M059J (cell line): ENCODE measurements around the gene TBC1D22A. TPM values are rescaled to one million over a fixed set of nuclear protein-coding genes. Genes with fewer than 3 reads are reported as not detected.
"Not testable (repeated sequence)": the region's sequence is repeated elsewhere in the genome, so short reads cannot be mapped to it uniquely, and the experiment has no call there.

ENCODE experiments used
- DNase-seq: peaks from one replicate; pipeline ENCODE4 v3.0.0-alpha.2; 2012; ENCODE audit warnings: low read depth
- total RNA-seq: library from RNA; depleted of rRNA; stranded (reverse); fragments of >200 nt; shearing (Covaris generic); gene quantifications from 2 replicates; pipeline ENCODE4 v1.2.3, GENCODE V29; 2014; rRNA removed

Gene TBC1D22A, protein sequence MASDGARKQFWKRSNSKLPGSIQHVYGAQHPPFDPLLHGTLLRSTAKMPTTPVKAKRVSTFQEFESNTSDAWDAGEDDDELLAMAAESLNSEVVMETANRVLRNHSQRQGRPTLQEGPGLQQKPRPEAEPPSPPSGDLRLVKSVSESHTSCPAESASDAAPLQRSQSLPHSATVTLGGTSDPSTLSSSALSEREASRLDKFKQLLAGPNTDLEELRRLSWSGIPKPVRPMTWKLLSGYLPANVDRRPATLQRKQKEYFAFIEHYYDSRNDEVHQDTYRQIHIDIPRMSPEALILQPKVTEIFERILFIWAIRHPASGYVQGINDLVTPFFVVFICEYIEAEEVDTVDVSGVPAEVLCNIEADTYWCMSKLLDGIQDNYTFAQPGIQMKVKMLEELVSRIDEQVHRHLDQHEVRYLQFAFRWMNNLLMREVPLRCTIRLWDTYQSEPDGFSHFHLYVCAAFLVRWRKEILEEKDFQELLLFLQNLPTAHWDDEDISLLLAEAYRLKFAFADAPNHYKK
- total RNA-seq = 6.8 and 7.3 TPM in 2 replicates

DNA sequence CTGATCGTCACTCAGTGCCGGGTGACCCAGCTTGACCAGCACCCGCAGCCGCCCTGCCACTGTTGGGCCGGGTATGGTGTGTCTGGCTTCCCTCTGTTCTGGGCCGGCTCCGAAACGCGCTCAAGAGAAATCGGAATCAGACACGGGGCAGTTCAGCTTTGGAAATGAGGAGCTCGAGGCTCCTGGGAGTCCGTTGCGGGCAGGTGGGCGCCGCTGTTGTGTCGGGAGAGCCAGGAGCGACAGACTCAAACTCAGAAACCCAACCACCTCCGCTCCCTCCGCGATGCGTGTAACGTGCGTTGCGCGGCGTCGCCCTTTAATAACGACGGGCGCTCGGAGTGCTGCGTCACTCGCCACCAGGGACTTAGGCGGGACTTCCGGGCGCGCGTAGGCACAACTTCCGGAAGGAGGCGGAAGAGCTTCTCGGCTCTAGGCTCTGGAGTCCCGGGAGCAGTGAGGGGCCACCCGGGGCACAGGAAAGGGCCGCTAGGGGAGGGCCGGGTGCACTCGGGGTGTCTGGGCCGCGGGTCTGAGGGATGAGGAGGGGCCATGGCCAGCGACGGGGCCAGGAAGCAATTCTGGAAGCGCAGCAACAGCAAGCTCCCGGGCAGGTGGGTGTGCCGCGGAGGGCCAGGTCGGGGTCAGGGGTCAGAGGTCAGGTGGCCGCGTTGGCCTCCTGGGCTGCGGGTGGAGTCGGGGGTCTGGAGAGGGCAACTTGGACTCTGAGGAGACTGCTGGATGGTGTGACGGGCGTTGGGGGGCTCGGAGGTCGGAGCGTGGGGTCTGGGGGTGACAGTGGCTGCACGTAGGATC is at the start of gene TBC1D22A:
TBC1D22A (plus strand) TSS at position 413 of the 813 bp plus-strand sequence; CDS start at position 550, 137 bp downstream.
- peak; percentile 87 for DNase-seq

DNA sequence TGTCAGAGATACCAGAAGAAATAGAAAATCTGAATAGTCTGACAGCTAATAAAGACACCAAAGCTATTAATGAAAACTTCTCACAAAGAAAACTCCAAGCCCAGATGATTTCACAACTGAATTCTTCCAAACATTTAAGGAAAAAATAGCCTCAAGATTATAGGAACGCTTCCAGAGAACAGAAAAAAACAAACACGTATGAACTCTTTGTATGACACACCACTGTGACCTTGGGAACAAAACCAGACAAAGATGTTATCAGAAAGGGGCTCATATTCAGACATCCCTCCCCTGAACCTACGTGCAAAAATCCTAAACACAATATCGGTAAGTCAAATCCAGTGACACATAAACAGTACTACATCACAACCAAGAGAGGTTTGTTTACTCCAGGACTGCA is 47.9 kb upstream of the TBC1D22A start:
- DNase-seq = peak; percentile 19

DNA sequence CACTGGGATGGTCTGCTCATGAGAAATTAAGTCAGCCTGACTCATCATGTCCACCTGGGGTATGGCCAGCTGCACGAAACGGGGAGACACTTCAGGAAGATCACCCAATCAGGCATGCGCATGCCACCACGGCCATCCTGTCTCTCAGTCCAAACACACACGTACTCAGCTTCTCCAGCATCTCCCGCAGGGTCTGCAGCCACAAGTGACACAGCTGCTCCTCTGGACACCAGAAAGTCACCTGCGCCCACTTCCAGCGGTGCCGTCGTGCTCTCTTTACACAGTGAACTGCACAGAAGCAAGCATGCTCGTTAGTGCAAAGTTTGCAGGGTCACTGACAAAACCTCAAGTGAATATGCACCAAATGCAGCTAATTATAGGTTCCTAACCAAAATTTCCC is 42.5 kb upstream of the TBC1D22A start:
- no peak for DNase-seq

DNA sequence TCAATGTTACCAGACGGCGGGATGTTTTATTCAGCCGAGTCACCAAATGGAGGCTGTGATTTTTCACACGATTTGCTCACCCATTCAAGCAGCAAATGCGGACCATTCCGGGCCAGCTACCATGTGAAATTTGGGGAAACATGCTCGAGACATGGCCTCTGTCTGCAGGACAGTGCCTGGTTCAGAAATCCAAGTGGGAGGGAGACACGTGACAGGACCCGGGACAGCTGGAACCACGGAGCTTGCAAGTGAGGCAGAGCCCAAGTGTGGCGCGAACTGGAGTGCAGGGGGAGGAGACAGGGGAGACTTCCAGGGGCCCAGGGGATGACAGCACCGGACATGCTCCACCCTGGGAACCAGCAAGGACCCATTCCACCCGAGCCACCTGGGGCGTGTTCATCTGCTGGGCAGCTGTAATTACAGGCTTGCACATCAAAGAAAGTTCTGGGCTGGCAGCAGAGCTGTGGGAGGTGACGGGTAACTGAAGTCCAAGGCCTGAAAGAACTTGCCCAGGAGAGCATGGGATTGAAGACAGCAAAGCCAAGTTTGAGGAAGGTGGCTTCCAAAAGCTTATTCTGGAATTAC is 40.9 kb upstream of the TBC1D22A start:
- no peak for DNase-seq

DNA sequence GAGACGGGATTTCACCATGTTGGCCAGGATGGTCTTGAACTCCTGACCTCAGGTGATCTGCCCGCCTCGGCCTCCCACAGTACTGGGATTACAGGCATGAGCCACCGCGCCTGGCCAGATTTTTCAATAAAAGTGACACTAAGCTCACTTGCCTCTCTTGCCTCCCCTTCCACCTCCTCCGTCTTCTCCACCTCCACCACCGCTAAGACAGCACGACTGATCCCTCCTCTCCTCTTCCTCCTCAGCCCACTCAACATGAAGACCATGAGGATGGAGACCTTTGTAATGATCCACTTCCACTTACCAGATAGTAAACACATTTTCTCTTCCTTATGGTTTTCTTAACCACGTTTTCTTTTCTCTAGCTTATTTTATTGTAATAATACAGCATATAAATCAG is 38.6 kb upstream of the TBC1D22A start:
- DNase-seq = no peak

DNA sequence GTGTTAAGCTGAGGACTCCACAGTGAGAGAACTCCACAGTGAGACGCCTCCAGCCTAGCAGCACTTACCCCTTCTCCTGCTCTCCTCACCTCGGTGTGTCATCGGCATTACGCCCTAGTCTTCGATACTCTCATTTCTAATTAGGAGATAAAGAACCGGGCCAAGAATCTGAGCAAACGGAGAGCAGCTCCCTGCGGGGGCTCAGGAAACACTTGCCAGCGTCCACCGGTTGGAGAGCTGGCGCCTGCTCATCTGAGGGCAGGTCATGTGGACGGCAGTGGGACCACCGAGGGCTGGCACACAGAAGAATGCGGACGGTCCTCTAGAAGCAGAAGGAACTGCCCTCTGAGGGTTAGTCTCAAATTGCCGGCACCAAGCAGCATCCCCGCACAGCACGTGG is 37.4 kb upstream of the TBC1D22A start:
- DNase-seq = no peak

DNA sequence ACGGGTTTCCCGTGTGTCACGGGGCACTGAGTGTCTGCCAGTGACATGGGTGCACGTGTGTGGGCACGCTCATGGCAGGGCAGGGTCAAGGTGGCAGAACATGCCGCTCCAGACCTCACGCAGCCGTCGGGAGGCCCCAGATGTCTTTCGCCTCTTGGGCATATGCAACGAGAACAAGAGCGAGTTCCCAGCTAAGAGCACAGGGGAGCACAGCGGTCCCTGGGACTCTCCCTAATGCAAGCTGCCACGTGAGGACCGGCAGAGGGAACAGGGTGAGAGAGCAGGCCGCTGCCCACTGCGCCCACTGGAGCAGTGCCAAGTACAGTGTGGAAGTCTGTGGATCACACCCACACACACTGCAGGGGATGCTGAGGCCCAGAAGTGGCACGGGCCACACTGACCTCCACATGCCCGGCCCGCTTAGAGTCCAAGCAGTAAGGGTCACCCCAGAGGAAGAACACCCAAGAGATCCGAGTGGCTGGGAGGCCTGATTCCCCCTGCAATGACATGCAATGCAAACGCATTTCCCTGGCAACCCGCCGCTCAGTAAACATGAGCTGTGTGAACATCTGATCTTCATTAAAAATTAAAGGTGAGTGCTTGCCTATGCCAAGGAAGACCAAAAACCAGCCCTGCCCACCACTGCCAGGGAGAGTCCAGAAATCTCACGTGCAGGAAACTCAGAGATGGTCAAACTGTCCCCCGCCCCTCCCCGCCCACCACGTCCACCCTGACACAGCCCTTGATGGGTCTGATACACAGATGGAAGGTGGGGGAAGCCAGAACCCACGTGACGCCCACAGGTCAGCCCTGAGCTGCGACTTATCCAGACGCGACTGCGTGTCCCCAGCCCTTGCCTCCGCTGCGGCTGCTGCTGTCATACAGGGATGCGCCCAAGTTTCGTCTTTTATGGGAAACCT is 36.1 kb upstream of the TBC1D22A start:
- no peak for DNase-seq

DNA sequence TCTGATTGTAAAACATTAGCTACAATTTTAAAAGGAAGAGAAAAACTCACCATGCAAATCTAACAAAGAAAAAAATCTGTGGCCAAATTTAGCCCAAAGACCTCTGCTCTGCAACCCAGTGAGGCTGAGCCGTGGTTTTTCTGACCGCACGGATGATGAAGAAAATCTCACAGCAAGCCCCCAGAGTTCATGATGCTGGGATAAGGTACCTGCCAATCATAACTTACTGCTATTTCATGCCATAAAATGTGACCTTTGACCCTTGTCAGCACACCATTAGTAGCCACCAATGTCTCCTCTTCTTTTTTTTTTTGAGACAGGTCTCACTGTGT is 35.5 kb upstream of the TBC1D22A start:
- no peak for DNase-seq

DNA sequence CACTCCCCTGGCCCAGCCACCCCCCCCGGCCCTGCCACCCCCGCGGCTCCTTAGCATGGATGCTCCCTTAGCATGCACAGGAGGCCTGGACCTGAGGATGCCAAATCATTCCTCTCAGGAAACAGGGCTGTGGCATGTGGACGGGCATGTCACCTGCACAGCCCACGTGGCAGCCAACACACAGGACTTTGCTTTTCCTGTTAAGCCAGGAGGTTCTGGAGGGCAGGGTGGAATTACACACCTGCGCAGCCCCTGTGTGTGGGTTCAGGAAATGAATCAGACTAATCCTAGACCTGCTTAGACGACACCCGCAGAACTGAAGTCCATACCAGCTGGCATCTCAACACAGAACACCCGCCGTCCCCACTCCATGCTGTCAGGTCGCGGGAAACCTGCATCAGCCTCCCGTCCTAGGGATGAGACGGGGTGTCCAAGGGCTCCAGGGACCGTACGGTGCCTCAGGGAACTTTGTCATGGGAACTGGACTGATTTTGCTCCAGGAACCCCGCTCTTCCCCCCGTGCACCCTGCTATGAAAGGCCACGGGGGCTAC is 34.6 kb upstream of the TBC1D22A start:
- DNase-seq = no peak

DNA sequence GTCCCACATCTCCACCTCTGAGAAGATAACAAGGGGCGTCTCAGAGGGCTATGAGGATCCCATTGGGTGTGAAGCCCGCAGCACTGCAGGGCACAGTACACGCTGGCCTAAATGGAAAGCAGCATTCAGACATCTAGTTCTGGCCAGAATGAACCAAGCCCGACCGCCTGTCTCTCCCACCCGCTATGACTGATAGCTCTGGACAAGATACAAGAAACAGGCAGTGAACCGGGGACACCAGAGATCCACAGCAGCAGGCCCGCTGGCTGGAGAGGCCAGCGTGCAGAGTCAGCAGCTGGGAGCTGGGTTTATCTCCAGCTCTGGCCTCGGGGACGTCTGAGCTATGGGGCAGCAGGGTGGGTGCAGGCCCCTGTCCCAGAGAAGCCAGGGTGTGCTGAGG is 34.0 kb upstream of the TBC1D22A start:
- no peak for DNase-seq

DNA sequence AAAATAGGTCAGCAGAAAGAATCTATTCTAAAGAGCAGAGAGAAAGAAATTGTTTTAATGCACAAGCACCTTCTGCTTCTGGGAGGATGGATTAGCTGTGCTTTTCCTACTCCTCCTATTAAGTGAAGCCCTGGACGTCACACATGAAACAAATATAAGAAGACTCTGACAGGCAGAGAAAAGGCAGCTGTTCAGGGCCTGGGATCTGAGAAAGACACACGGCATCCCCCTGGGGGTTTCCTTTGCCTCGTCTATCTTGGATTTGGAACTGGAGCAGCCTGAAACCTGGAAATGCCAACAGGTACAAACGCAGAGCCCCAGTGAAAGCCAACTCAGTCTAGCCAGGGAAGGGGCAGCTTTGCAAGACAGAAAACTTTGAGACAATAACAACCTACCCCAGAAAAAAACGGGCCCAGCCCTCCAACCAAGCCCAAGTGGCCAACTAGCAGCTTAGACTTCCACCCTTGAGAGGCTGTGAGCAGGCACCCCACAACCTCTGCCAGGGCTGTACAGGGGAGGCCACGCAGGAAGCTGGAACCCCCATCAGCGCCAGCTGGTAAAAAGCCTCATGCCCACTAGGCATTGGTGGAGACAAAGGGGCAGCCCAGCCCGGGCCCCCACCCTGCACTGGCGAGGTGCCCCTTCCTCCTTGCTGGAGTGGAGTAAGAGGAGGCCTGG is 31.7 kb upstream of the TBC1D22A start:
- no peak for DNase-seq

DNA sequence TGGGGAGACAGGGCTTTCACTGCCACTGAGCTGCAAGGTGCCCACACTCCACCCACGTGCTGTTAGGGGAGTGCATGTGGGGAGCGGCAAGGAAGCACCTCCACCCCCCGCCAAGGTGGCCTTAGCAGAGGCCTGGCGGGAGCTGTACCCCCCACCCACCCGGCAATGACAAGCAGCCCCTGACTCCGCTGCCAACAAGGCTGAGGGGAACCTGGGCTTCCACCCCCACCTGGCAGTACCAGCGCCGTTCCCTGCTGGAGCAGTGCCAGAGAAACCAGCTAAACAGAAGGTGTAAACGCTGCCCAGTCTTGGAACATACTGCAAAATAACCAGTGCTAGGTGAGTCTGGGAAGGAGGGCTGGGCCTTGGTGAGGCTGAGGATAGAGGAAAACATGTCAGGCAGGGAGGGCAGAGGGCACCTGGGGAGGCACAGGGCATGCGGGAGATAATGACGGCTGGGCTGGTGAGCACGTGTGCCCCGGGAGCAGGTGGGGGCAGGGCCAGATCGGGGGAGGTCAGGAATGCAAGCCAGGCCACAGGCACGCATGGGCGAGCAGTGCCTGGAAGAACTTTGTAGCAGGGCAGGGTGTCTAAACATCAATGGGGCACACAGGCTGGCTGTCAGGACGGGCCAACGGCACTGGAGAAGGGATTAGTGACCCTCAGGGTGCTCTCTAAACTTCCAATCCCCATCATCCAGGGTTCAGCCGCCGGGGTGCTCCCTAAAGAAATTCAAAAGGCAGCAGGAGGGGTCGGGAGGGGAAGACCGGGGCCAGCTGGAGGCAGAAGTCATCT is 31.0 kb upstream of the TBC1D22A start:
- DNase-seq = no peak

DNA sequence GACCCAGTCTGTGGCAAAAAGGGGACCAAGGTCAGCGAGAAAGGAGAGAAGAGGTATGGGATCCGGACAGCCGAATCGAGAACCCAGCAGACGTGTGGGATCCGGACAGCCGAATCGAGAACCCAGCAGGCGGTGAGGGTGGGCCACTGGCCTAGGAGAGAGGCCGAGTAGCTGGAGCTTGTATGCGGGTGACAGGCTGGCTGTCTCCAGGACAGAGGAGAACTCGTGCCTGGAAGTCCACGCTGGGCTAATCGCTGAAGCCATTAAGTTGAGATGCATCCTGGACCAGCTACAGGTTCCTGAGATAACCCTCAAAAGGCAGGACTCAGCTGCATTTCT is 30.4 kb upstream of the TBC1D22A start:
- no peak for DNase-seq

DNA sequence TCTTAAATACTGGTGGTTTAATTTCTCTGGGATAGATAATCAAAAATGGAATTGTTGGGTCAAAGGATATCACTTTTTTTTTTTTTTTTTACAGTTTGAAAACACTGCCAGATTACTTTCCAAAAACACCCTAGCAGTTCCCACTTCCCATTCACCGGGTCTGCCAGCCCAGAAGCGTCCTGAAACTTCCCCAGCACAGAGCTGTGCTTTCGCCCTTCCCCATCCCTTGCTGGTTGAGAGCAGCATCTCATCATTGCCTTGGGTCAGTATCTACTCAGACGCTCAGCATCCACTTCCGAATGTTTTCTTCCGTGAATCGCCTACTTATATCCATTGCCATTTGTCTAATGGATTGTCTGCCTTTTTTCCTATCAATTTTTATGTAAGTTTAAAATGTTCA is 29.9 kb upstream of the TBC1D22A start:
- no peak for DNase-seq

DNA sequence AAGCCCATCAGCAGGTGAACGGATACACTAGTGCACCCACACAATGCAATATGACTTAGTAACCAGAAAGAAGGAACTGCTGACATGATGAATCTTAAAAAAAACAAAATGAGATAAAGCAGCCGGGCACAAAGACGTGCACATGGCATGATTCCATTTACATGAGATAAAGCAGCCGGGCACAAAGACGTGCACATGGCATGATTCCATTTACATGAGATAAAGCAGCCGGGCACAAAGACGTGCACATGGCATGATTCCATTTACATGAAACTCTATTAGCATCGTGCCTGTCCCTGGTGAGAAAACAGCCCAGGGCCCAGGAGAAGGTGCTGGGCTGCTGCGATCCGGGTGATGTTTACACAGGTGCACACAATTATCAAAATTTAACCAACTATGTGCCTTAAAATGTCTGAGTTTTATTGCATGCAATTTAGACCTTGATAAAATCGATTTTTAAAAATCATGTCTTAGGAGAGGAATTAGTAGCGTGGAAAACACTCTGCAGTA is 28.2 kb upstream of the TBC1D22A start:
- not testable (repeated sequence) for DNase-seq

DNA sequence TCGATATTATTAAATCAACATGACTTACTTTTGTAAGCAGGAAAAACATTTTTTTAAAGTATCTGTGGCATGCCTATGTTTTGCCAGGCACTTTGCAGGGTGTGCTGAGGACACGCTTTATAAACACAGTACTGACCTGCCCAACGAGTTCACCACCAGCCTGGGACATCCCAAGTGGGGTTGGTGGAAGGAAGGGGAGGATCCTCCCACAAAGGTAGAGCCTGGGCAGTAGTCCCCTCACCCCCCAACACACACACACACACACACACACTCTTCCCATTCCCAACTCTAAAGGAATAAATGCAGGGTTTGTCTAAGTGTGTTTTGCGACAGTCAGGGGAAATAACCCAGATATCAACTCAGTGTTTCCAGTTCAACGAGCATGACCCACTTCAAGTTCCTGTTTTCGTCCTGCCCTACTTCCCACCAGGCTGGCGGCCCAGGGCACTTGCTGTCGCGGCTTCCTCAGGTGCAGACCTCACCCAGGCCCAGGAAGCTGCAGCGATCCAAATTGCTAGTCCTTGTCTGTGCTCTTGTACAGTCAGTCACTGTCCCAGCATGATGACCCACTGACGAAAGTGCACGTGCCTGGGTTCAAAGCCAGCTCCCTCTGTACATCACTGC is 27.5 kb upstream of the TBC1D22A start:
- no peak for DNase-seq

DNA sequence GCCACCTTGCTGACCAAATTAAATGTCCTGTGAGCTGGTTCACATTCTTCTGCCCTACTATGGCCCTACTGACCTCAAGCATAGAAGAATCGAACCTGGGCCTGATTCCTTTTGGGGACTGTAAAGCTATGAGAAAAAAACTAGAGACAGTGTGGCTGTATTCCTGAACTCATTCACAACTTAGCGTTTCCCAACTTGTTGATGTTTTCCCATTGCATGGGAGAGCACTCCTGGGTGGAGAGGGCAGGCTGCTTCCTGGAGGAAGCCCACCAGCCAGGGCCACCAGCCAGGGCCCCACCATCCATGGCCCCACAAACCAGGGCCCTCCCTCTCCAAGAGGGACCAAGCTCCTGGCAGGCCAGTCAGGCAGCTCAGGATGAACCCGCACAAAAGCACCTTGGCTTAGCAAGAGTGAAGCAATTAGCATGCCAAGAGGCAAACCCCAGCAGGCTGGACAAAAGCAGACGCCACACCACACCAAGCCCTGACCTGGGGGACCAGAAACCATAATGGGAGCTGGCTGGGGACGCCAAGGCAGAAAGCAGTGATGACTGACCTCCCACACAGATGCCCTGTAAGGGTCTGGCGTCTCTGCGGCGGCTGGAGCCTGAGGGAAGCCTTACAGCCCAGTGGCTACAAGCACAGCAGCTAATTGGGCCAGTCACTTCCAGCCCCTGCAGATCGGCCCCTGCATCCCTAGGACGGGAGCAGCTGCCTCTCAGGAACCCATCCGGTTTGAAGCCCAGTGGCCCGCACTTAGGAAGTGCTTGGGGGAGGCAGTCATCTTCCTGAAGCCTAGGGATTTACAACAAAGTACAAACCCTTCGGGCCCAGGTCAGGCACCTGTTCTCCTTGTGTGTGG is 26.5 kb upstream of the TBC1D22A start:
- DNase-seq = no peak

DNA sequence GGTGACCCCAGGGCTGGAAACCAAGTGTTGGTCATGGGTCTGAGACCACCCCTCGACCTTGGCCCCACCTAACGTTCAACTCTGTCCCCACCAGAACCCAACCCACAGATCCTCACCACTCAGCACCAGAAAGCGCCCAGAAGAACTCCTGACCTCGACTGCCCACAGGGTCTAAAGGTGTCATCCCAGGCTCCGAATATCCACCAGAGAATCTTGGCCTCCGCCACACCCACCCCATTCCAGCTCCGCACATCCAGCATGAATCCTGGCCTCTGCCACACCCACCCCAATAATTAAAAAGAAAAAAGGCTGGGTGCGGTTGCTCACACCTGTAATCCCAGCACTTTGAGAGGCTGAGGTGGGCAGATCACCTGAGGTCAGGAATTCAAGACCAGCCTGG is 25.7 kb upstream of the TBC1D22A start:
- DNase-seq = no peak
